Inflammatory macrophage (primary cell): ENCODE data around the gene COBL.

ENCODE experiments used
- DNase-seq, 2 donors: peaks; one replicate each; pipeline ENCODE4 v3.0.0-alpha.2; 2020 to 2022

COBL gene

DNA sequence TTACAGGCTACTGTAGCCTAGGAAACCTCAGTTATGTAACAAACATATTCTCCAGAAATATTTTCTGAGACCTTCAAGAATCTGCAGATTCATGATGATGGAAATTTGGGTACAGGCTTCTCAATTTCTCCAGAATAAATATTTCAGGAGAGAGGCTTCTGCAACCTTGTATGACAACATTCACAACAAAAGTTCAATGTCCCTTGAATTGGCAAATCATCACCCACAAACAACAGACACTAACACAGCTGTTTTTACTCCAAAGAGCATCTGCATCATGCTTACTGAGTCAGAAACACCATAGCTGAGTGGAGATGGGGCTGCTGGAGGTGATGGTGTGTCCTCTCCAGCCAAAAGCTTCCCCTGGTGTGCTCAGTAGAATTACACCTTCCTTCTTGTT, 9.3 kb upstream of the COBL start:
- DNase-seq = no peak

DNA sequence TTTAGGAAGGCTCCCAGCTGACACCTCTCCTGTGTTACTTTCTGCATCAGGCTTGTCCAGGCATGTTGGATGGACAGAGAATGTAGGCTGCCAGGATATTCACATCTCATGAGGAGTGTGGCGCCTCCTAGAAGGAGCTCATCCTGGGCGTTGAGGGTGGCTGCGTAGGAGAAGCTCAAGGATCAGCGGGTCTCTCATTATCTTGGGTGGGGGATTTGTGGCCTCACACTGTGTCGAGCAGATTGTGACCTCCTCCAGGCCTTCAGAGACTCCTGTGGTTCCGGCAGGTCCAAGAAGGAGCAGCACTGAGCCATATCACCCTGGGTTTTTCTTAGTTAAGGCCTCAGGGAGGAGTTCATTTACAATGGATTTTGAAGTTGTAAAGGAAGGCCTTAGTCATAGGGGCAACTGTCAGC, 8.7 kb upstream of the COBL start:
- no peak for DNase-seq

DNA sequence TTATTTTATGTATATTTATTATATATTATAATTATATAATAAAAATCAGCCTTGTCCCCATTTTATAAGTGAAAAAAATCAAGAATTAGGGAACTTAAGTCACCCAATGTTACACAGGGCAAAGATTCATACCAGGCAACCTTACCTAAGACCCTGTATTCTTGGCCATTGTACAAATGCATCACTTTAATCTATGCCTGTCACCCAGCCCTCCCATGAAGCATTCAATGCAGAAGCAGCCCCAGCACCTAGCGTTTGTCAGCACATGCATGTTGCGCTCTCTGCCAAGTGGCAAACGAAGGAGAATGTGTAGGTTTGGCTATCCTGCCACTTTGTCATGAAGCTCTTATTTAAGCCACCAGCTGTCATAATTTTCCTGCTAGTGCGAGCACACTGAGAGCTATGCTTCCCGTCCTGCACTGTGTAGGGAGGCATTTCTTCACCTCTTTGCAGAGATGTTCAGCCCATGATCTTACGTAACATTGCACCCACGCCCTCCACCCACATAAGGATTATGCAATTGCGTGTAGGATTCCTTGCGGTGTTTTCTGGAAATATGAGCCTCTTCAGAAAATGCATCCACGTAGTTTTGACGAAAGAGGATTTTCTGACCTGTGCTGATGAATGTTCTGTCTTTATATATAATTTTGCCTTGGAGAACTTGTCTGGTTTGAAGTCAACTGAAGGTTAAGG, 7.7 kb upstream of the COBL start:
- DNase-seq = peak; percentile 72 to 78

DNA sequence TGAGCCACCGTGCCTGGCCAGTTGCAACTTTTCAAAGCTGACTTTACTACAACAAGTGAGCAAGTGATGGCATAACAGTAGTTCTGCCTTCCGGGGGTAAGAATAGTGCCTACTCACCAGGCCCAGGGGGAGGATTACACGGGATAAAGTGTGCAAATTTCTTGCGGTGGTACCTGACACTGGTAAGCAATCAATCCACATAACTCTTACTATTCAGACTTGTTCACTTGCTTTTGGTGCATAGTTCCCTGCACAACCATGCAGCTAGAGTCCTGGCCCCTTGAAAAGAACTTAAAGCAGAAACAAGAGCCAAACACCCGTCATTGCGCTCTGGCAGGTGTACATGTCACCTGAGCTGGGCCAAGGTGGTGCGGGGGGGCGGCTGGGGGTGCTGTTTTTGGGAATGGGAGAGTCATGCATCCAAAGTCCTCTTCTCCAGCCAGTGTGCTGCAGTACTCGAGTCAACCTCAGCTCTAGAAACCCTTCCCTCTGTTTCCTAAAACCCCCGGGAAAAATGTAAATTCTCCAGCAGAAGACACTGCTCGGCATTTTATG, 5.4 kb upstream of the COBL start:
- DNase-seq = no peak

DNA sequence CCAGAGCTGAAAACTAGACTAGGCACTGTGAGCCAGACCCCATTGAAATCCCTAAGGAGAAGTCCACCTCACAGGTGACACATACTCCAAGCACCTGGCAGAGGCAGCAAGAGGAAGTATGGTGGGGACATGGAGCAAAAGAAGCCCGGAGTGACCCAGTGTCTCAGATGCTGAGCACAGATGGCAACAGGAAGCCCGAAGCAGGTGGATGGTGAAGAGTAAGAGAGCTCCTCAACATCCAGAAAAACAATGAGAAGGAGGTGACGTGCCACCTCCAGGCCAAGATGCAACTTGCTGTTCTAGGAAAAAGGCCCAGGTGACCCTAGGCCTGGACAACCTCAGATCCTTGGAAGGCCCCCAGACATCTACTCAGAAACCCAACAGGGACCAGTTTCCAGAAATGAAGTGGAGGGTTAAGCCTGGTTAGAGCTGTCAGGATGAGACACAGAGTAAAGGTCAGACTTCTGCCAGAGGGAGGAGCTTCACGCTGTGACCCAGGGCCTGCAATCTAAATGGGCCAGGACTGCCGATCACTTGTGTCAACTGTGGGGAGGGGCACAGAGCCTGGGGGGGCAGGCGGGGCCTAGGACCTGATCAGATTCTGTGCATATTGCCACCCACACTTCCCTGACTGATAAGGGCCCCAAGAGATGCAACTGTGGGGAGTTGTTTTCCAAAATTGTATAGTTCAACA, 2.4 kb upstream of the COBL start:
- no peak for DNase-seq

DNA sequence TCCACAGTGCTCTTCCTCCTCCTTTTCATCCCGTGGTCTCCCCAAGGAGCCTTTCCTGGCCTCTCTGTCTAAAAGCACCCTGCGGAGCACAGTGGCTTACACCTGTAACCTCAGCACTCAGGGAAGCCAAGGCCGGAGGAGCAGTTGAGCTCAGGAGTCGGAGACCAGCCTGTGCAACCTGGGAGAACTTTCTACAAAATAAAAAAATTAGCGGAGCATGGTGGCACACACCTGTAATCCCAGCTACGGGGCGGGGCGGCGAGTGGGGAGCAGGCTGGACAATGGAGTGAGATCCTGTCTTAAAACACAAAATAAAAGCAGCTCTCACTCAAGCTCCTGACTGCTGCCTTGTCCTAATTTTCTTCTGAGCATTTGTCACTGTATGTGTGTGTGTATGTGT, 1.4 kb upstream of the COBL start:
- no peak for DNase-seq

DNA sequence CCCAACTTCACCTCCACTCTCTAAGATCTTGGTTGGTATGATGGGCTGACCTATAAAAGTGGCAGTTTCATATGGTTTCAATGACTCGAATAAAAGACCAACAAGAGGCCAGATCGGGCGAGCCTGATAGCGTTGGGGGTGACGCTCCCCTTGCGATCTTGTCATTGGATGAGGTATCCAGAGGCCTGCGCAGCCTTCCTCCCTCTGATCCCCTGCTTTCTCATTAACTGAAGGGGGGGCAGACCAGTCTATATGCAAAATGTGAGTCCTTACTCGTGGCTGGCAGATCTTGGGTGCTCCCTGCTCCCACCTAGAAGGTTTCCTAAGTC, 937 bp upstream of the COBL start:
- no peak for DNase-seq

DNA sequence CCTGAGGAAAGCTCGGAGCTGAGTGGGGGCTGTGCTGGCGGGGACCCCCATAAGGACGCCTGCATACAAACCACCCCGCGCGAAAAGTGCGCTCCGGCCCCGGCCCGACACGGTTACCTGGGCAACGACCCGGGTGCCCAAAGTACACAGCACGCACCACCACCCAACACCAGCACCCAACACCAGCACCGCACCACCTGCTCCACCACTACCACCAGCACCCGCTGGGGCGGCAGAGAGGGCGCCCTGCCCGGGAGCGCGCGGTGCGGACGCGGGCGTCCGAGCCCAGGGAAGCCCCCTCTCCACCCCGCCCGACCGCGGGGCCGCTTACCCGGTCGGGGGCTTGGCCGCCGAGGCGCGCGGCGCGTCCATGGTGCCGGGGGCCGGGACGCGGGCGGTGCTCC, 345 bp downstream of the COBL start:
- no peak for DNase-seq

DNA sequence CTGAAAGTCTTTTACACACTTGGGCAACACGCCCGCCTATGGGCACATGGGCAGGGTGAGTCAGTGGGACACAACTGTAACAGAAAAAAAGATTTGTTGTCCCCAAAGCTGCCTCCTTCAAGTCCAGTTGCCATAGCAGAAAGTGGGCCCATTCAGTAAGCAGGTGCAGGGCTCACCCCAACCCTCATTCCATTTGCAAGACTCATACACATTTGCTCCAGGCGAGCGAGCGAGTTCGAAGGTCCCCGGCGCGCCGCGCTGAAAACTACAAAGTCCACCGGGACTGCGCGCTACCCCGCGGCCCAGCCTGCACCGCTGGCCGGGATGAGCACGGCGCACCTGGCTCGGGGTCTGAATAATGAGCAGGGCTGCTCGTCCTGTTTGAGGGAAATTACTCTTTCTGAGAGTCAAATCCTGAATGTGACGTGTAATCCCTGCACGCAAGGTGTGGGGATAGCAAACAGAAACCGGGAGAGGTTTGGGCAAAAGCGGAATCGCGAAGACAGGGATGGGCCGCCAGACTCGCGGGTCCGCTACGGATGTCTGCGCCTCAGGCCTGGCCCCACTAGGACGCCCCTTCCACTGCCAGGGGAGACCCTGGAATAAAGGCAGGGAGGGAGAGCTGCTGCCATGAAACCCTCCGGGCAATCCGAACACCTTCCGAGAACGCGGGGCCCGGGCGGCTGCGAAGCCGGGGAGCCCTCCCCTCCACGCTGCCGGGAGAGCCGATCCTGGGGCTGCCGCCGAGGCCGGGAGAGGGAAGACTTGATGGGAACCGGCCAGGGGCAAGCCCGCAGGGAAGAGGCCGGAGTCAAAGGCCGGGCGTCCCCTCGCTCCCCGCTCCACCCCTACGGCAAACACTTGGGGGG, 982 bp downstream of the COBL start:
- no peak for DNase-seq

DNA sequence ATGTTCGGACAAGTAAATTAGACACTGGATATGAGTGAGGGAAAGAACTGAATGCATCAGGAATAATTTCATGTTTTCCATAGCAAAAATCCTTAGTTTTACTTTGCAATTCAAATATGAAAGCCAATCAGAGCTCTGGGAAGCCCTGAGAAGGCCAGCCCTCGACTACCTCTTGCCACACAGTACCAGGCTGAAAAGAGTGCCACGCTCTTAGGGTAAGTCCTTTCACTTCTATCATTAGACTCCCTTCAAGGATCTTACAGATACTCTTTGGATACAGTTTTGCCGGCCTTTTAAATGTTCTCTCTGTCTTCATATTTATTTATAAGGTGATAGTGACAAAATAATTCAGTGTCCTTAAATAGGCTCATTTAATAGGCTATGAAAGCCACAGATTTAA, 1.9 kb downstream of the COBL start:
- no peak for DNase-seq

DNA sequence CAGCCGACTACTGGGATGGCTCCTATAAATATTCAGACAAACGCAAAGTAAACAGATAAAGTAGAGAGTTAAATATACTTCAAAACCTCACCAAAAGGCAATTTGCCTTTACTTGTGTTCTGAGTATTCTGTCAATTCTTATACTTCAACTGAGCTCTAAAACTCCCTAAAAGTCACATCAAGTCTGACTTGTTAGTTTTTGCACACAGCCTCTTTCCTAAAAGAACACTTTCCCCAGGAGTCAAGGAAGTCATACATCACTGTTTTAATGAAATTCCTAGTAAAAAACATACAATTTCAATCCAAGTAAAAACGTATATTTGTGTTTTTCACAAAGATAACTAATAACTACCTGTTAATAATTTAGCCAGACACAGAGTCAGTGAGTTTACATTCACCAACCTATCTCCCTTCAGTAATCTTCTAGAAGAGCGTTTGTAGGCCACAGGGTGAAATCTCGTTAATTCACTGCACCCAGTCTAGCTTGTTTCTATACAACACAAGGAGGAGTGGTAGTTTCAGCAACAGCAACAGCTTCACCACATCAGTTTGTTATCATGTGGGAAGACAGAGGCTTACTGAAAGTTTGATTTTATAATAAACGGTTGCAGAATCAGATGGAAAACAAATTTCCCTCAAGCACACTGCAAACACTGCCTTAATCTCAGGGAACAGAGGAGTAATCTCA, 2.7 kb downstream of the COBL start:
- no peak for DNase-seq

DNA sequence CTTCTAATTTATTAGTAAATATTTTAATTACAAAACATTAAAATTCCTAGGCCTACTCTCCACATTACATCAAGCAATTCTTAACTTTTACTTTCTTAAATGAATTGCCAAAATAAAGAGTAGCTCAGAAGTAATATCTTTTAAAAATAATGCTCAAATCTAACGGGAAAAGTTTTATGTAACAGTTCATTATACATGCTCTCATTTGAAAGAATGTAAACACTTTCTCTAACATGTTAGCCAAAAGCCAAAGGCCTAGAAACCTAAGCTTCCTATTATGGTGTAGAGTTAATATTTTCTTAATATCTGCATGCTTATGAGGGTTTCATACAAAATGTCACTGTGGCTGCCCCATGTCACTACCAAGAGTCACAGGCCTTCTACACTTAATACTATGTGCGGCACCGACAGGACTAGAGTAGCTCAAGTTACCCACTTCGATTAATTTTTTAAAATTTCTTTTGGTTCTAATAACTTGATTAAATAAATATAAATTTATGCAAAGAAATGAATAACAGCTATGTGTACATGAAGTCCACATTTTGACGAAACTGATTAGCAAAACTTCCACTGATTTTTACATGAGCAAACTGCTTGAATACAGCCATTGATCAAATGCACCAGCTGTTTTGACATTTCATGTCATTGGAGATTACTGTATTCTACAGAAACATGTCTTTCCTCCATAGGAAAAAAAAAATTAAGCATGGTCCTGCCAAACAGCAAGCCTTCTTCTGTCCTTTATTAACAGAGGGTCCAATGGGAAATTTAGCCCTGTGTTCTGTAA, 3.5 kb downstream of the COBL start:
- DNase-seq = no peak

DNA sequence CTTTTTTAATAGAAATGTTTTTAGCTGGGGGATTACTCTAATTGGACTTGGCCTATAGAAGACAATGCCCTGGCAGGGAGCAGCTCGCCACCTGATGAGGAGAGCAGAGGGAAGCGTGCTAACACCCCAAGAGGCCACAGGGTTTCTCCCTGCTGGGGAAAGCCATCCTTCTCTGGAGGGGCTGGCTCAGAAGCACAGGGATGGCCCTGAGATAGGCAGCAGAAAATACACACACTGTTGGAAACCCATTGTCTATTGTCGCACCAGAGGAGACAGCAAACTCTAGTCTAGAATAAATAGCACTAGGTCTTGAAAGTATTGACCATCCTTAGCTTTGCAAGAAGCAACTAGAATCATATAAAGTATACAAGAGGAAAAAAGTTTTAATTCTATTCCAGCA, 5.4 kb downstream of the COBL start:
- DNase-seq = no peak

DNA sequence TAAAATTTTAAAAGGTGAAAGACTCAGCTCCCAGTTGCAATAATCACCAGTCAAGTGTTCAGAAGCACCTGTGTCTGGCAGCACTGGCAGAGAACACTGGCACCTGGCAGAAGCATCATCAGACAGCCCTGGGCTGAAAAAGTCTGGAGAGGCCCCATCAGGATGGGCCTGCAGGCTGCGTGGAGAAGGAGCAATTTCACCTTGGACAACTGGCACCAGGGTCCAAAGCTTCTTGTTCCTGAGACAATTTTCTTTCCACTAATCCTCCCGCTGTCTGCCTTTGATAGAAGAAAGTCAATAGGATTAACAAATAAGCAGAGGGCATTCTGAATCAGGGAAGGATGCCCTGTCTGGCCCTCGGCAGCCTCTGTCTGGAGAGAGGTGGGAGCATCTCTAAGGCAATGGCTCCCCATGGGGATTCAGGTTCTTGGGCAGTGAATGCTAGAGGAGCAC, 6.5 kb downstream of the COBL start:
- DNase-seq = no peak

DNA sequence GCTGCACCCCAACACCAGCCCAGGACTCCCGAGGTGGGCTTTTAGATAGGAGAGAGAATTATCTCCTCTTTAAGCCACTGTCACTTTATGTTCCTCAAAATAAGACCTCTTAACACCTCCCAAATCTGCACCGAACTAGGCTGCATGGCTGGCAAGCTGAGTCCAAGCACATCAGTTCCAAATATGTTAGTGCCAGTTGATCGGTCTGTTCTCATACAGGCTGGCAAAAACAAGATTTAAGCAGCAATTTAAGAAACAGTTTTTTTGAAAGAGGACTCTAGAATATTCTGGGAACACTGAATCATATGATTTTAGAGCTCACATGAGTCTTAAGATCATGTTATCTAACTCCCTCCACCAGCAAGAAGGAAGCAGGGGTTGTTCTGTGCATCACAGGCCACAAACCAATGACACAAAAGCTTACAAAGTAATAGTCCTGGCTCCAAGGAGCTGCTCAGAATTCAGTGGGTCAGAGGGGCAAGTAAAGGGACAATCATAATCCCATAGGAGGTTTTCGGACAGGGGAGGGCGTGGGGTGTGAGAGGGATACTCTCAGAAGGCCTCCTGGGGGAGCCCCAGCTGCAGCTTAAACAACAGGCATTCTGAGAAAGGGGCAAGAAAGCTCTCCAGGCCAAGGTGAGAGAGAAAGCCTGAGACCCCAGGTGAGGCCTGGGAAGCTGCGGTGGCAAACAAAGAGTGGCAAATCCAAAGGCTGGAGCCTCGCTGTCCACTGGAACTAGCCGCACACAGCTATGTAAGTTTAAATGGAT, 7.1 kb downstream of the COBL start:
- no peak for DNase-seq

DNA sequence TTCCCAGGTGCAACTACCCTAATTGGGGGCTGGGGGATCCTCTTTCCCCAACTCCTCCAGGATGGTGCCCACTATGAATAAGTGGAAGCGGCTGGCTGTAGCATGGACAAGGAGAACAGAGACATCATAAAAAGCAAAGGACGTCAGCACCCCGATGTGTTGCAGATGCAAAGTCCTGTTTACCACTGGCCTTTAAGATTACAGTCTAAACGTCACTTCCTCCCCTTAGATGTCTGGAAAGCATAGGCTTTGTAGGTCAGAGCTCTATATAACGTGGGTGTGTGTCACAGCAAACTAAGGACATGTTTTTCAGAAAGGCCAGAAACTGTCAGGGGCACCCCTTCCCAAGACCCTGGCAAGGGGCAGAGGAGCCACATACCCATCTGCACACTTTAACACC, 7.9 kb downstream of the COBL start:
- DNase-seq = no peak

DNA sequence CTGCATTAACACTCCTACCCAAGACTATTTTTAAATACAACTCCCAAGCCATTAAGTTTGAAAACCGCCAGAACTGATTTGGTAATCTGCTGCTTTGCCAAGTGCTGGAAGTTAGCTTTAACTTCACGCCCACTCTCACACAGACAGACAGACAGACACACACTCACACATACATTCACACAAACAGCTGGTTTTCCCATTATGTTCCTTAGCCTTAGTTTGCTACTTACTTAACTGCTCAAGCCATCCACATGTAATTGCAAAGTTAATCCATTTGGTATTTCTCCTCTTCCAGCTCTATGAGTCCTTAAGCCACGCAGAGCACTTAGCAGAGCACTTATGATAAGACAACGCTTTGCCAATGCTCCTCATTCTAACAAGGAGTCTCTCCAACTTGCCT, 8.3 kb downstream of the COBL start:
- DNase-seq = no peak

DNA sequence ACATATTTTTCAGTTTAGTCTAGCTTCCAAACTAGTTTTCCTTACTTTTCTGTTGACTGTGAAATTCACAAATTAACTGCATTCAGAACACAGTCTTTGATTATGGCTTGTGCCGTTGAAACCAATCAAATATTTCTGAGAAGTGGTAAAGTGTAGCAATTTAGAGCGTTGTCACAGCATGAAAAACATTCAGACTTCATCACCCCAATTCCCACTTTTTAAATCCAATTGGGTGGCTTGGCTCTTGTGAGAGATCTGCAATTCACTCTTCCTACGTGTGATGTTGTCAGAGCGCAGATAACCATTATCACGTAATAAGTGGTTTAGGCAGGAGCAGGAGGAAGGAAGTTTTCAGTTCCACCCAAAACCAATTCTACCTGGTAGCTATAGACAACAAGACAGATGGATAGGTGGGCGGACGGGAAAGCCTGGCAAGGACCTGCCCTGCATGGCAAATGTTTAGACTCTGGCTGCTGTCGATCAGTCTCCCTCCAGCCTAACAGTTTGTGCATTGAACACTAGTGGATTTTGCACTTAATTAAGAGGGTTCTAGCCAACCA, 8.9 kb downstream of the COBL start:
- DNase-seq = no peak

DNA sequence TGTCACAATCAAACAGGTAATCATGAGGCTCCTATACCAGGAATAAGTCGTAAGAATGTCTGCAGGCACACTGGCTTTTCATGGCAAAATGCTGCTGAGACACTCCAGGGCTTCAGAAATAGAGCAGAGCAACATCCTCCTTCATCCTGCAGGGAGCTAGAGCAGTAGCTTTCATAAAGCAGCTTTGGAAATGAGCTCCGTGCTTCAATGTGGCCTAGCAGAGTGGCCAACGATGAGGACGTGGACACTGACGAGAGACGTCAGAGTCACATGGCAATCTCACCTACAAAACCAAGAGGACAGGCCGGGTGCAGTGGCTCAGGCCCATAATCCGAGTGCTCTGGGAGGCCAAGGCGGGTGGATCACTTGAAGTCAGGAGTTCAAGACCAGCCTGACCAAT, 9.8 kb downstream of the COBL start:
- DNase-seq = no peak

DNA sequence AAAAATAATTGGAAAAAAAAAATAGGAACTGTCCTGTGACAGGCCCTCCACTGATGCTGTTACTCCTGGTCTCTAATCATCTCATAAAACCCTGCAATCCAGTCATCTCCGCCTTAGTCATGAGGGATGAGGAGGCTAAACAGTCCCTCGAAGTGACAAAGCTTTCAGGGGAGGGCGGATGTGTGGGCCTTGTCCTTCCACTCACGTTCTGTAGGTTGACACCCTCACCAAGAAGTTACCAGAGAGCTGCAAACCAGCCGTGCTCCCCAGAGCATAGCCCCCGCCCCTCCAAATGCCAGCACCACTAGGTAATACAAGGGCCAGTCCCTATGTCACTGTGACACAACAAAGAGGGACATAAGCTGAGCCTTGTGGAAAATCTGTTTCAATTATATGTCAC, 11.9 kb downstream of the COBL start:
- no peak for DNase-seq

DNA sequence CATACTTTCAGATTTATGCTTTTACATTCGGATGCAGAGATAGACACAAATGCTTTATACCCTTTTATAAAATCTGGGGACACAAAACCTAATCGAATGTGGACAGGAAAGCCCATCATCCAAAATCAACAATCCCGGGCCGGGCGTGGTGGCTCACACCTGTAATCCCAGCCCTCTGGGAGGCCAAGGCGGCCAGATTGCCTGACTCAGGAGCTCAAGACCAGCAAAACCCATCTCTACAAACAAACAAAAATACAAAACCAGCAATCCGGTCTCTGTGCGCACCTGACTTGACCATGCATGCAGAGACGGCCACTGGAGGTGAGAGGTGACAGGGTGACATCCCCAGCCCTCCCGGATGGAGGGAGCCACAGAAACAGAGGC, 13.5 kb downstream of the COBL start:
- DNase-seq = no peak
